Measurements from ENCODE around the gene TNIK. TPM values are rescaled to one million over a fixed set of nuclear protein-coding genes. Genes with fewer than 3 reads are reported as not detected.

TNIK gene
- total RNA-seq, 6 donors from 2014 or later, result 23.2 to 74.4 (median 38.3) TPM

- H3K9me3 ChIP-seq, result no peaks in the 10 kb centered on the region
- no peak for DNase-seq
- no peak for TF ChIP-seq CTCF (IDR thresholded peaks at IDR 0.05)
- TF ChIP-seq POLR2AphosphoS5 (IDR thresholded peaks at IDR 0.05), result no peak
- TF ChIP-seq POLR2A (IDR thresholded peaks at IDR 0.05), result no peak
- no peak for TF ChIP-seq EP300 (IDR thresholded peaks at IDR 0.05)
- H3K27ac ChIP-seq, result no peak overlapping the region
- H3K27me3 ChIP-seq, result no peaks in the 10 kb centered on the region
- 69 to 85% methylated on average over 7 of the region's 7 CpGs for WGBS, 2 donors
- H3K4me1 ChIP-seq, result no peaks in the 10 kb centered on the region
- H3K4me3 ChIP-seq, result no peak overlapping the region
- no peaks in the 10 kb centered on the region for H3K36me3 ChIP-seq
- no peak for ATAC-seq (ENCODE audit: low FRiP score in 2 of 2)
These were observed 146.5 kb downstream of the TNIK start for GRCh38 chr3:171313702-171314101.

- ATAC-seq (ENCODE audit: low FRiP score in 2 of 2) (no peak), DNase-seq (no peak)
- Histone ChIP-seq H3K27ac (no peak overlapping the region), H3K4me1 (no peaks in the 10 kb centered on the region), H3K27me3 (no peaks in the 10 kb centered on the region), H3K4me3 (no peak overlapping the region), H3K9me3 (no peaks in the 10 kb centered on the region), H3K36me3 (no peaks in the 10 kb centered on the region)
- 83 to 87% methylated on average over 8 of the region's 8 CpGs for WGBS, 2 donors
- TF ChIP-seq POLR2AphosphoS5 (IDR thresholded peaks at IDR 0.05), result no peak
- TF ChIP-seq EP300 (IDR thresholded peaks at IDR 0.05), result no peak
These were observed 147.5 kb downstream of the TNIK start for GRCh38 chr3:171312741-171313140.

DNA sequence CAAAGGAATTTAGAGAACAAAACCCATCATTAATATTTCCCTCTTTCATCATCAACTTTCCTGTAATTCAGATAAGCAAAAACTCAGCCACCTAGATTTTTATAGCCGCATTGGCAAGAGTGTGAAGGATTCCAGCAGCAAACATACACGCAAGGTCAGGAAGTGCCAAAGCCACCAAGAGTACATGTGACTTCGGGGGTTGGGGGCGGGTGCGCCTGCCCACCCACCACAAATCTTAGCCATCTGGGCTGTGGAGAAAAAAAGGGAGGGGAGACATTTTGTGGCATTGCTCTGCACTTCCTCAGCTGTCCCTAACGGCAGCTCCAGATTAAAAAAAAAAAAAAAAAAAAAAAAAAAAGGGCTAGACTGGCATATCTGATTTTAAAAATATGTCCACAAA, 148.4 kb downstream of the TNIK start:
- H3K4me3 ChIP-seq, result no peak overlapping the region
- 51 to 70% methylated on average over 6 of the region's 6 CpGs for WGBS, 2 donors
- no peaks in the 10 kb centered on the region for H3K4me1 ChIP-seq
- H3K9me3 ChIP-seq, result no peaks in the 10 kb centered on the region
- TF ChIP-seq CTCF (IDR thresholded peaks at IDR 0.05), result no peak
- TF ChIP-seq EP300 (IDR thresholded peaks at IDR 0.05), result no peak
- no peak for TF ChIP-seq POLR2A (IDR thresholded peaks at IDR 0.05)
- TF ChIP-seq POLR2AphosphoS5 (IDR thresholded peaks at IDR 0.05), result no peak
- H3K36me3 ChIP-seq, result no peaks in the 10 kb centered on the region
- no peak for ATAC-seq (ENCODE audit: low FRiP score in 2 of 2)
- no peaks in the 10 kb centered on the region for H3K27me3 ChIP-seq
- DNase-seq, result peak in 1 of 2 donors; percentile 12
- no peak overlapping the region for H3K27ac ChIP-seq

GRCh38 chr3:171309906-171310359, 150.3 kb downstream of the TNIK start:
- no peak for TF ChIP-seq CTCF (IDR thresholded peaks at IDR 0.05)
- TF ChIP-seq EP300 (IDR thresholded peaks at IDR 0.05), result no peak
- no peak for TF ChIP-seq POLR2A (IDR thresholded peaks at IDR 0.05)
- no peak for TF ChIP-seq POLR2AphosphoS5 (IDR thresholded peaks at IDR 0.05)
- H3K27ac ChIP-seq, result no peak overlapping the region
- no peaks in the 10 kb centered on the region for H3K9me3 ChIP-seq
- no peak for DNase-seq
- no peak for ATAC-seq (ENCODE audit: low FRiP score in 2 of 2)
- no peak overlapping the region for H3K4me3 ChIP-seq
- H3K4me1 ChIP-seq, result no peaks in the 10 kb centered on the region
- no peaks in the 10 kb centered on the region for H3K36me3 ChIP-seq
- no peaks in the 10 kb centered on the region for H3K27me3 ChIP-seq

DNA sequence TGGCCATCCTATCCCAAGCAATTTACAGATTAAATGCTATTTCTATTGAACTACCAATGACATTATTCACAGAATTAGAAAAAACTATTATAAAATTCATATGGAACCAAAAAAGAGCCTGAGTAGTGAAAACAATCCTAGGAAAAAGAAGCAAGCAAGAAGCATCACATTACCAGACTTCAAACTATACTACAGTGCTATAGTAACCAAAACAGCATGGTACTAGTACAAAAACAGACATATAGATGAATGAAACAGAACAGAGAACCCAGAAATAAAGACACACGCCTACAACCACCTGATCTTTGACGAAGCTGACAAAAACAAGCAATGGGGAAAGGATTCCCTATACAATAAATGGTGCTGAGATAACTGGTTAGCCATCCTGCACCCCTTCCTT, 152.2 kb downstream of the TNIK start:
- DNase-seq, result no peak
- Histone ChIP-seq H3K4me1 (no peaks in the 10 kb centered on the region), H3K27ac (no peak overlapping the region), H3K4me3 (no peak overlapping the region), H3K27me3 (no peaks in the 10 kb centered on the region), H3K36me3 (no peaks in the 10 kb centered on the region), H3K9me3 (no peaks in the 10 kb centered on the region)
- WGBS, 2 donors, result 90 to 96% methylated on average over 2 of the region's 2 CpGs
- TF ChIP-seq POLR2A (IDR thresholded peaks at IDR 0.05) (no peak), EP300 (IDR thresholded peaks at IDR 0.05) (no peak), CTCF (IDR thresholded peaks at IDR 0.05) (no peak), POLR2AphosphoS5 (IDR thresholded peaks at IDR 0.05) (no peak)
- no peak for ATAC-seq (ENCODE audit: low FRiP score in 2 of 2)

Data from upper lobe of left lung (tissue), 6 donors.